Heart left ventricle (tissue), 16 donors: ENCODE results near the gene USP4. TPM values are rescaled to one million over a fixed set of nuclear protein-coding genes. Genes with fewer than 3 reads are reported as not detected.

Experiments
- ATAC-seq, 4 donors: fragments of 200-7000 bp; cut with Tn5 transposase; one replicate each; pipeline ENCODE4 v1.9.1; 2020 to 2022; ENCODE audit warnings: moderate library complexity in 4 of 4, mild to moderate bottlenecking in 3 of 4, moderate number of reproducible peaks in 1 of 4
- DNase-seq, 5 donors: peaks; one replicate each; pipeline ENCODE4 v3.0.0-alpha.2; 2020
- H3K27ac ChIP-seq, 12 donors: fragments of 200-600 bp; sonication (generic) in 4 of 12; one replicate each; pipeline versions ENCODE4 v1.5.0 to v1.8.0; 2016 to 2022; ENCODE audit warnings: mild to moderate bottlenecking in 2 of 12
- H3K27me3 ChIP-seq, 9 donors: fragments of 200-600 bp; sonication (generic) in 2 of 9; one replicate each; pipeline versions ENCODE4 v1.5.1 to v1.8.0; 2016 to 2022; ENCODE audit warnings: mild to moderate bottlenecking in 3 of 9
- H3K36me3 ChIP-seq, 9 donors: fragments of 200-600 bp; sonication (generic) in 2 of 9; one replicate each; pipeline versions ENCODE4 v1.5.0 to v1.8.0; 2018 to 2022; ENCODE audit warnings: mild to moderate bottlenecking in 2 of 9
- H3K4me1 ChIP-seq, 12 donors: fragments of 200-600 bp; sonication (generic) in 4 of 12; one replicate each; pipeline versions ENCODE4 v1.5.0 to v1.8.0; 2016 to 2022; ENCODE audit warnings: mild to moderate bottlenecking in 3 of 12
- H3K4me3 ChIP-seq, 12 donors: fragments of 200-600 bp; sonication (generic) in 4 of 12; one replicate each; pipeline versions ENCODE4 v1.5.0 to v1.8.0; 2017 to 2022; ENCODE audit warnings: mild to moderate bottlenecking in 9 of 12, moderate library complexity in 4 of 12
- H3K9me3 ChIP-seq, 12 donors: fragments of 200-600 bp; sonication (generic) in 4 of 12; one replicate each; pipeline versions ENCODE4 v1.5.0 to v1.8.0; 2016 to 2022; ENCODE audit warnings: mild to moderate bottlenecking in 1 of 12
- CTCF ChIP-seq, 12 donors: fragments of 200-600 bp; sonication (generic) in 4 of 12; IDR thresholded peaks; one replicate each; pipeline versions ENCODE4 v1.5.0 to v1.8.0; 2018 to 2022; ENCODE audit warnings: antibody characterized with exemption in 12 of 12, mild to moderate bottlenecking in 5 of 12
- POLR2A ChIP-seq, 2 donors: fragments of 450-650 bp; IDR thresholded peaks; one replicate each; pipeline ENCODE4 v1.6.1; 2017; ENCODE audit warnings: antibody characterized with exemption in 2 of 2, mild to moderate bottlenecking in 2 of 2, moderate library complexity in 2 of 2
- WGBS, 4 donors: extraction: QIAGEN DNeasy Blood & Tissue Kit in 2 of 4; methylation state at CpG; one replicate each; pipeline versions ENCODE4 v1.1.5 to v1.1.7; 2013 to 2018; 5-methylcytosine and 5-hydroxymethylcytosine counted together
- intact Hi-C, 10 donors: fragments of 100-400 bp; cut with DNase I; formaldehyde crosslinking; loops; one replicate each; pipeline versions ENCODE4 v1.11.1 to v1.14.2; 2022
- long read RNA-seq, 3 donors: library from polyadenylated mRNA; unstranded; transcript quantifications; one replicate each; pipeline ENCODE4 v2.0.0, GENCODE V29; 2020 to 2021
- polyA plus RNA-seq, 2 donors: library from polyadenylated mRNA; stranded (reverse); fragments of 200-250 nt; gene quantifications; one replicate each; pipeline ENCODE4 v1.2.3, GENCODE V29; 2013
- total RNA-seq, 9 donors: library from RNA; depleted of rRNA in 2 of 9; stranded (reverse); fragments of >200 nt in 2 of 9; fragmentation: NEBNext Ultra II Directional in 3 of 9; extraction: Animal tissue kit (Norgen Biotek cat#: 25700) in 3 of 9; gene quantifications; one replicate each; pipeline versions ENCODE4 v1.1.0 to v1.2.4, GENCODE V29; 2016 to 2023
- donor health status: ischemic (EF 13 %, LVEDD 7.1; RV severe dilation, severe dysfunction).
- donor health status: healthy with polysubstance abuse.
- donor health status: DM: no; HTN: yes; CAD: no.
- donor health status: DM: no; HTN: no; CAD: no.
- donor health status: ischemic (EF 25% LVEDD 6.9; RV normal size, moderate dysfunction).
- donor health status: ischemic (EF 25% LVEDD 5.7; RV mildly dilated, moderate dysfunction).
- donor health status: healthy.
- donor health status: DM: yes; HTN: yes; CAD: no.
- donor health status: ischemic (EF 35%, LVEDD 5.7; RV mildly dilated, moderate dysfunction).
- donor health status: nonischemic (EF 11% LVEDD 7.7; RV severe dilation, severe dysfunction).
- donor health status: DM: yes; HTN: yes; CAD: no.
- donor health status: PGD.
- donor health status: ischemic (EF 29% LVEDD 5.4; RV normal size, mild dysfunction).
- donor health status: nonischemic (EF 23%, LVEDD 6.1; RV moderate dilation, normal function).

Gene USP4
- total RNA-seq: 10 to 100 TPM; 17.3 to 48.6 (median 37.2) TPM
- 10 to 100 TPM; 24.3 to 27.8 TPM for polyA plus RNA-seq
- long read RNA-seq, donor 1, transcript USP4-202 (21 exons, 3,222 nt): minor isoform, 12 of 84 reads
- long read RNA-seq, donor 1, transcript USP4-201 (22 exons, 3,126 nt): major isoform, 43 of 84 reads
- long read RNA-seq, donor 1, partial matches to known transcripts: 6 of 84 reads
- long read RNA-seq, donor 1, other reads (novel, unspliced or antisense): 22 of 84 reads
- long read RNA-seq, donor 2, transcript USP4-201 (22 exons, 3,126 nt): major isoform, 175 of 378 reads
- long read RNA-seq, donor 2, transcript USP4-202 (21 exons, 3,222 nt): minor isoform, 50 of 378 reads
- long read RNA-seq, donor 2, partial matches to known transcripts: 33 of 378 reads
- long read RNA-seq, donor 2, other reads (novel, unspliced or antisense): 119 of 378 reads
- long read RNA-seq, donor 3, transcript USP4-202 (21 exons, 3,222 nt): minor isoform, 7 of 59 reads
- long read RNA-seq, donor 3, transcript USP4-201 (22 exons, 3,126 nt): major isoform, 31 of 59 reads
- long read RNA-seq, donor 3, partial matches to known transcripts: 6 of 59 reads
- long read RNA-seq, donor 3, other reads (novel, unspliced or antisense): 14 of 59 reads

DNA sequence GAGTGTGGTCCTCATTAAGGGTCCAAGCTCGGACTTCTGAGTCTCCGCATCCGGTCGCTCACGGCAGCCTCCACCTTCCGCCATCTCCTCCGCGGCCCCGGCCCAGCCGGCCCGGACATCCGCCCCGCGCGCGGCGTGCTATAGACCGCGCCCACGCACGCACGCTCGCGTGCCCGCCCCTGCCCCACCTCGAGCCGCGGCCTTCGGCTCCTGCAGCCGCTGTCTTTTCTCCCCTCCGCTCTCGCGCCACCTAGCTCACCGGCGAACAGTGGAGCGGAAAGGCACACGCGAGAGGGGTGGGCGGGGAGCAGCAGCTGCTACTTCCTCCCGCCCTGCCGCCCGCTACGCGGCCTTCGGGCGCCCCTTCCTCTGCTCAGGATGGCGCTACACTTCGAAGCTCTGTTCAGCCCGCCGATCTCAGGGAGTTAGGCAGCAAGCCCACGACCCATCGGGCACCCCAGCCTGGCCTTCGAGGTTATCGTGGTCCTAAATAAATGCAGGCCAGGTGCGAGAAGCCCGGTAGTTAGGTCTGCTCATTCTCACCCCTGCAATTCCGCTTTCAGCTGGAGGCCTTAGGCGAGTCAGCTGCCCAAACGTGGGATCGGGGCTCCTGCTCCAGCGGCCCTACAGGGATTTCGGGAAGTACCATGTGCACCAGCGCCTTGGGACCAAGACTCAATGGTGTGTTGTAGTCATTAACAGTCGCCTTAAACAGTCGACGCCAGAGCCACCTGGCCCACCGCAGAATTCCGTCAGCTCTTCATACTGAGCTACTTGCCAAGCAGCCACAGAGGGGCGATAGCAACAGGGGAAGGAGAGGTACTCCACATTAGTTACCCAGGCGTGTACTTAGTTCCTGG is at the start of gene USP4:
Gene USP4, minus strand, starts transcription at position 113 of the 860 bp plus-strand sequence. Its CDS starts 29 bp downstream, at position 84.
- Histone ChIP-seq H3K4me3 (peak within 1 kb of the TSS; percentile 64 to 96 (median 82)), H3K4me1 (peaks cover 0 to 80% (median 21%) of the 10 kb centered on the region in 12 donors), H3K27me3 (no peaks in the 10 kb centered on the region), H3K9me3 (no peaks in the 10 kb centered on the region), H3K36me3 (peaks cover 0 to 31% (median 20%) of the 10 kb centered on the region in 9 donors), H3K27ac (peak within 1 kb of the TSS; percentile 83 to 98 (median 95))
- 1 to 2% (median 1%) methylated on average over 27 to 70 of the region's 70 CpGs for WGBS, 4 donors
- peak; percentile 90 to 98 (median 96) for ATAC-seq
- TF ChIP-seq POLR2A (IDR thresholded peaks at IDR 0.05) (peak in 1 of 2 donors; percentile 69), CTCF (IDR thresholded peaks at IDR 0.05) (peak; percentile 20 to 78 (median 28))
- intact Hi-C loops: loop anchor here (1.0 to 5.0 kb wide), 13 partner anchors 18 to 173 kb away; partner anchors contain the start of genes KLHDC8B (in 5 of the 10), TCTA (in 4 of the 10), RHOA (in 3 of the 10) and NICN1 (in 2 of the 10)
- DNase-seq: peak; percentile 93 to 96 (median 94)

GRCh38 chr3:49389297-49389696 is 49.4 kb upstream of the USP4 start:
- ATAC-seq (no peak), DNase-seq (no peak)
- 95 to 97% (median 96%) methylated on average over 6 of the region's 6 CpGs for WGBS, 4 donors
- no peak for TF ChIP-seq CTCF (IDR thresholded peaks at IDR 0.05)
- Histone ChIP-seq H3K27me3 (no peaks in the 10 kb centered on the region), H3K4me1 (peaks cover 4 to 78% (median 40%) of the 10 kb centered on the region in 12 donors), H3K9me3 (no peaks in the 10 kb centered on the region), H3K4me3 (no peak overlapping the region), H3K27ac (no peak overlapping the region), H3K36me3 (peaks cover 0 to 10% (median under 1%) of the 10 kb centered on the region in 9 donors)
- intact Hi-C loops: no loop called here

GRCh38 chr3:49388289-49388820 is 48.5 kb upstream of the USP4 start:
- WGBS, 4 donors: 76 to 94% (median 87%) methylated on average over 1 of the region's 1 CpG
- no peak for DNase-seq
- intact Hi-C loops: no loop called here

More at GRCh38 chr3:49388289-49388820, 48.5 kb upstream of the USP4 start:
- TF ChIP-seq POLR2A (IDR thresholded peaks at IDR 0.05) (no peak), CTCF (IDR thresholded peaks at IDR 0.05) (no peak)
- Histone ChIP-seq H3K9me3 (no peaks in the 10 kb centered on the region), H3K27me3 (no peaks in the 10 kb centered on the region), H3K36me3 (peaks cover 0 to 7% (median 0%) of the 10 kb centered on the region in 9 donors), H3K4me3 (no peak overlapping the region), H3K27ac (no peak overlapping the region), H3K4me1 (peaks cover 4 to 87% (median 43%) of the 10 kb centered on the region in 12 donors)
- ATAC-seq: peak in 1 of 4 donors; percentile 15
